ENCODE results near the gene ADAM12.

Gene ADAM12

DNA sequence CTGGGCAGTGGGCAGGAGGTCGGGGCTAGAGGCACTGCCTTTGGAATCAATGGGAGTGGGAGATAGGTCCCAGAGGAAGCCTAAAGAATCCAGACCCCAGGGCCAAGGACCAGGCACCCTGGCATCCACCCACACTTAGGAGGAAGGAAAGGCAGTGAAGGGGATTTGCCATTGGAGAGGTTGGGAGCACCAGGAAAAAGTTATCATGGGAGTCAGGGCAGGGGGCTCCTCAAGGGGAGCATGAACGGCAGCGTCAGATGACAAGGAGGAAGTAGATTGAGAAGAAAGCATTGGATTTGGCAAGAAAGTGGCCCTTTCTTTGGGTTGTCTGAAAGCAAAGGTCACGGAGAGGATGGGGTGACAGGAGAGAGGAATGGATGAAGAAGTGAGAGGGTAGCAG is 142.8 kb downstream of the ADAM12 start:
- TF ChIP-seq, protein P1, sequence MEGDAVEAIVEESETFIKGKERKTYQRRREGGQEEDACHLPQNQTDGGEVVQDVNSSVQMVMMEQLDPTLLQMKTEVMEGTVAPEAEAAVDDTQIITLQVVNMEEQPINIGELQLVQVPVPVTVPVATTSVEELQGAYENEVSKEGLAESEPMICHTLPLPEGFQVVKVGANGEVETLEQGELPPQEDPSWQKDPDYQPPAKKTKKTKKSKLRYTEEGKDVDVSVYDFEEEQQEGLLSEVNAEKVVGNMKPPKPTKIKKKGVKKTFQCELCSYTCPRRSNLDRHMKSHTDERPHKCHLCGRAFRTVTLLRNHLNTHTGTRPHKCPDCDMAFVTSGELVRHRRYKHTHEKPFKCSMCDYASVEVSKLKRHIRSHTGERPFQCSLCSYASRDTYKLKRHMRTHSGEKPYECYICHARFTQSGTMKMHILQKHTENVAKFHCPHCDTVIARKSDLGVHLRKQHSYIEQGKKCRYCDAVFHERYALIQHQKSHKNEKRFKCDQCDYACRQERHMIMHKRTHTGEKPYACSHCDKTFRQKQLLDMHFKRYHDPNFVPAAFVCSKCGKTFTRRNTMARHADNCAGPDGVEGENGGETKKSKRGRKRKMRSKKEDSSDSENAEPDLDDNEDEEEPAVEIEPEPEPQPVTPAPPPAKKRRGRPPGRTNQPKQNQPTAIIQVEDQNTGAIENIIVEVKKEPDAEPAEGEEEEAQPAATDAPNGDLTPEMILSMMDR (conservative IDR thresholded peaks at IDR 0.05) = no peak
- H3K27ac ChIP-seq = no peak overlapping the region

DNA sequence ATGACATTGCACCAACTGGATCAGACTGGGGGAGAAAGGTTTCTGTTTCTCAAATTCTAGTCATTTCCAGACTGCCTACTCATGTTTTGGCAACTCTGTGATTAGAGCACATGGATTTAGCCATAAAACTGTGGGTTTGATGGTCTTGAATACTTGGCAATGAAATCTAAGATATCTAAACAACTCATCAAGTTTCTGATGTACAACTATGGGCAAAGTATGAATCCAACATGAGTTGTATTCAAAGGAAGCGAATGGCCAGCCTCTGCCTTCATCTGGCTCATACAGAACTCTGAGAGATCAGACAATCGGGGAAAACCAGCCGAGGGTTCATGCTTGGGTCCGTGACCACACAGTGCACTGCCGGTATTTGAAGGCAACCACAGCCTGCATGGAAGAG is 144.3 kb downstream of the ADAM12 start:
- TF ChIP-seq, protein P1 (conservative IDR thresholded peaks at IDR 0.05) = no peak
- H3K27ac ChIP-seq = no peak overlapping the region

DNA sequence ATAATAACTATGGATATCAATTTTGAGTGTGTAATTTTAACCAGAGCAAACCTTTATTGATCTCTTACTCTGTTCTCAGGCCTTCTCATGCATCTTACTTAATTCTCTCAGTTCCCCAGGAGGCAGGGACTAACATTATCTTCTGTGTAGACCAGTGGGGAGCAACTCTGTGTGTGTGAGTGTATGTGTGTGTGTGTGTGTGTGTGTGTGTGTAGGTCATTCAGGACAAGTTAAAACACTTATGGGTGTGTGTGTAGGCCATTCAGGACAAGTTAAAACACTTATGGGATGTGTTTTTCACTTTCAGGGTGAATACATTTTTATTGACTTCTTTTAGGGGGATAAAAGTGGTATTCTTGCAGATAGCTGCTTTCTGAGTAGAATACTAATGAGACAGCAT is 145.0 kb downstream of the ADAM12 start:
- TF ChIP-seq, protein P1 (conservative IDR thresholded peaks at IDR 0.05) = no peak
- H3K27ac ChIP-seq = no peak overlapping the region

DNA sequence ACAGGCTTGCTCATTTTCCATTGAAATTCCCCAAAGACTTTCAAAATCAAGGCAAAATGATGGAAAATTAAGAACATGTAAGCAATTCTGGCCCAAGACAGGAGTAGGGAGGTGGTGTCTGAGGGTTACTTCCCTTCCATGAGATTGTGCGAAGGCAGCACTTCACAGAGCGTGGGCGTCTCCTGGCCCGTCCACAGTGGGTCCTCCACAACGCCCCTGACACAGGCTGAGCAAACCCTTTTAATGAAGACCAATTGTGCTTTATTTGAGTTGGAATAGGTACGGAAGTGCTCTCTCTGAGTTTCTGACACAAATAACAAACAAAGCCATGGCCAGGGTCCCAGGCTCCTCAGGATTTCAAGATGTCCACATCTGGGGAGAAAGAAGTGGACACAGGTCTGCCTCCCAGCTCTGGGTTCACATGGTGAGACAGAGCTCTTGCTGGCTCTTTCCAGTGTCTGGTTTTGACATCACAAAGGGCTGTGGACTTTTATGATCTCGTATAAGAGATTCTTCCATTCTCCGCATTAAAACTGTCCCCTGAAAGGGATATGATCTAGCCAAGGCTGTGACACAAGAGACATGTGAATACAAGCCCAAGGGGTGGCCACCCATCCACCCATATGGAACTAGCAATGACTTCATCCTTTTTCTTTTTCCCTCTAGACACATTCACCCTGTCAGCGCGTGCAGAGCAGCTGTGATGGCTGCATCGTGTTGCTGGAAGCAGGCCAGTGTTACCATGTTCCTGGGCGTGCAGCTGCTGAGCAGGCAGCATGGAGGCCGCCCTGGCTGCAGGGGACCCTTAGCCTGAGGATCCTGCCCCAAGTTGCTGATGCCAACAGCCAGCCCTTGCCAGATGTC is 145.6 kb downstream of the ADAM12 start:
- H3K27ac ChIP-seq = no peak overlapping the region
- TF ChIP-seq, protein P1 (conservative IDR thresholded peaks at IDR 0.05) = no peak

DNA sequence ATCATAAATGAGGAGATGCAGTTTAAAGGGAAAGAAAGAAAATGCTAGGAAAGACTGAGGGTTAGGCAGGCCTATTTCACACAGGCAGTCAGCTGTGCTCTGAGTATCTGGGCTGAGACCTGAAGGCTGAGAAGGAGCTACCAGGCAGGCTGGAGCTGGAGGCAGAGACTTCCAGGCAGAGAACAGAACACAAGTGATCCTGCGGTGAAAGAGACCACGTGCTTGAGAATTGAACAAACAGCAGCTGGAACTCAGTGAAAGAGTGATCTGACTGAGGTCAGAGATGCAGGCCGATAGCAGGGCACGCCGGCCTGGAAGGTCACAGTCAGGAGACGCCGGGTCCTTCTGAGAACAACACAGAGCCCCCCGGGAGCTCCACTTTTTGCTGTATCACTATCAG is 147.8 kb downstream of the ADAM12 start:
- TF ChIP-seq, protein P1 (conservative IDR thresholded peaks at IDR 0.05) = no peak
- no peak overlapping the region for H3K27ac ChIP-seq

DNA sequence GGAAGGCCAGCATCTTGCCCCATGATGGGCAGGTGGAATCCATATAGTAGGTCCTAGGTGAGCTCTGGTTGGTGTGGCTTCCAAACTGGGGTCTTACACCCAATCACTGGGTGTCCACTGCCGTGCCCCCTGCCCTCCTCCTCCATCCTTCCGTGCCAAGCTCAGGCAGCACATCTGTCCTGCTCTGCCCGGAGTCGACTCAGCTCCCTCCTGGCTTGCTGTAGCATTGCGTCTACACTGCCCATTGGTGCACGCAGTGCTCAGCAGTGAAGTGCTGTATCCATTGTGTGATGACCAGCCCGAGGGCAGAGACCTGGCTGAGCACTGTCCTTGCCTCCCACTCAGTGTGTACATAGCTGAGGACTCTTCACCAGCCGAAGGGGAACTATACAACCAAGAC is 148.4 kb downstream of the ADAM12 start:
- TF ChIP-seq, protein P1 (conservative IDR thresholded peaks at IDR 0.05) = no peak
- no peak overlapping the region for H3K27ac ChIP-seq

DNA sequence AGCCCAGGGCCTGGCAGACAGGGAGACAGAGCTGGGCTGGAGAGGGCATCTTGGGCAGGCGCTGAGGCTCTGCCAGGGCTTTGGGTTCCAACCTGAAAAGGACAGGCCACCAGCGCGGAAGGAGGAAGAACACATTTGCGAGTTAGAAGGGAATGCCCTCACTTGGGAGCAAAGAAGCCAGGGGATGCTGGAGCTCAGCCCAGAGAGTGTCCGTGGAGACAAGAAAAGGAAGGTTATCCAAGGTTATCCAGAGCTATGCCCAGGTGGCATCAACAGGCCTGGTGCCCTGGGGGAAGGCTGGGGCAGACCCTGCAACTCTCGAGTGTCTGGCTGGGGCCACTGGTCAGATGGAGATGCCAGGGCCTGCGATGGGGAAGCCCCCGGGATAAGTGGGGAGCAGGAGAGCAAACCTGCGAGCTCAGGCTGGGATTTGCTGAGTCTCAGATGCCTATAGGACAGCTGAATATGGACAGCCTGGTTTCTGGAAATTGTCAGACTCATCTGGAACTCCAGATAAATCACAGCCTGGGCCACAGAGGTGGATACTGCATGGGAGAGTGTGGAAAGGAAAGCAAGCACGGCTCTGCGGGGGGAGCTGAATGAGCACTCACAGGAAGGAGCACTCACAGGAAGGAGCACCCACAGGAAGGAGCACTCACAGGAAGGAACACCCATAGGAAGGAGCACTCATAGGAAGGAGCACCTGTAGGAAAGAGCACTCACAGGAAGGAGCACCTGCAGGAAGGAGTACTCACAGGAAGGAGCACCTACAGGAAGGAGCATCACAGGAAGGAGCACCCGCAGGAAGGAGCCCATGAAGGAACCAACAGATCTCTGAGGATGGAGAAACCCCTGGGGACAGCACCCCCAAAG is 152.1 kb downstream of the ADAM12 start:
- TF ChIP-seq, protein P1 (conservative IDR thresholded peaks at IDR 0.05) = no peak
- no peak overlapping the region for H3K27ac ChIP-seq
